ENCODE measurements around the gene ATP2B2.

ATP2B2 gene

DNA sequence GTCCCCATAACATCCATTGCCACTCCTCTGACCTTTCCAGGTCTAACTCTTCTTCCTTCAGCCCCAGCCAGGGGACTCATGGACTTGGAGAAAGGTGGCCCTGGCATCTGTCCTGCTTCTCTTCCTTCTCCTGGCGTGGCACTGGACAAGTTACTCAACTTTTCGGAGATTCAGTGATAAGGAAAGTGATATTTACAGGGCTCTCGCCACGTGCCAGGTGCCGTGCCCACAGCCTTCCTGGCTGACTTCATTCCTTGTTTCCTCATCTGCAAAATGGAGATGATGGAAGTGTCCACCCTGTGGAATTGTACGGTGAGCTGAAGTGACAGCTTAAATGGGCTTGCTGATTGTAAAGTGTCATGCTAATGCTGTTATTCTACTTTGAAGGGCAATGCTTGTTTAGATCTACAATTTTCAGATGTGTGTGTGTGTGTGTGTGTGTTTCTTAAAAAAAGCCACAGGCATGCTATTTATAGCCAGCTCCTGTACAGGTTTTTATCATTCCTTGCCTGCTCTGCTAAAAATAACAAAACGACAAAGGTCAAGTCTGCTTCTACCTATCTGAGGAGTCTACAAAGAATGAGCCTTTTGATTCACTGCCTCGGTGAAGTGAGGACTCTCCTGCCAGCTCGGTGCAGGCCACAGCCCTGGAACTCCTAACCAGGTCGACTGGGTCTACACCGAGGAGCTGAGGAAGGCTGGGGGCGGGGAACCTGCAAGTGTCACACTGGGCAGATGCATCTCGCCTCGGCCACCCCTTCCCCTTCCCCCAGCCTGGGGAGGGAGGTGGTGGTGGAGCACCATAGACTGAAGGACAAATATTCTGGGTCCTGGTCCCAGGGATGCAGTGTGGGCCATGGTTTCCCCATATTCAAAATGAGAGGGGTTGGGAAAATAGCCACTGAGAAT, 11.4 kb upstream of the ATP2B2 start:
- no peaks in the 10 kb centered on the region for H3K27me3 ChIP-seq (ENCODE audit: insufficient read depth, low read length, poor library complexity, severe bottlenecking)
- no peaks in the 10 kb centered on the region for H3K36me3 ChIP-seq (ENCODE audit: insufficient read depth, low read length)
- no peaks in the 10 kb centered on the region for H3K4me1 ChIP-seq (ENCODE audit: insufficient read depth, low read length, poor library complexity, severe bottlenecking)
- no peak overlapping the region for H3K4me2 ChIP-seq (ENCODE audit: low read depth, low read length, poor library complexity, severe bottlenecking)
- TF ChIP-seq, protein P1, sequence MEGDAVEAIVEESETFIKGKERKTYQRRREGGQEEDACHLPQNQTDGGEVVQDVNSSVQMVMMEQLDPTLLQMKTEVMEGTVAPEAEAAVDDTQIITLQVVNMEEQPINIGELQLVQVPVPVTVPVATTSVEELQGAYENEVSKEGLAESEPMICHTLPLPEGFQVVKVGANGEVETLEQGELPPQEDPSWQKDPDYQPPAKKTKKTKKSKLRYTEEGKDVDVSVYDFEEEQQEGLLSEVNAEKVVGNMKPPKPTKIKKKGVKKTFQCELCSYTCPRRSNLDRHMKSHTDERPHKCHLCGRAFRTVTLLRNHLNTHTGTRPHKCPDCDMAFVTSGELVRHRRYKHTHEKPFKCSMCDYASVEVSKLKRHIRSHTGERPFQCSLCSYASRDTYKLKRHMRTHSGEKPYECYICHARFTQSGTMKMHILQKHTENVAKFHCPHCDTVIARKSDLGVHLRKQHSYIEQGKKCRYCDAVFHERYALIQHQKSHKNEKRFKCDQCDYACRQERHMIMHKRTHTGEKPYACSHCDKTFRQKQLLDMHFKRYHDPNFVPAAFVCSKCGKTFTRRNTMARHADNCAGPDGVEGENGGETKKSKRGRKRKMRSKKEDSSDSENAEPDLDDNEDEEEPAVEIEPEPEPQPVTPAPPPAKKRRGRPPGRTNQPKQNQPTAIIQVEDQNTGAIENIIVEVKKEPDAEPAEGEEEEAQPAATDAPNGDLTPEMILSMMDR (conservative IDR thresholded peaks at IDR 0.05; ENCODE audit: low read length), result no peak
- no peak for TF ChIP-seq EZH2phosphoT487 (IDR thresholded peaks at IDR 0.05; ENCODE audit: borderline replicate concordance)
- H3K79me2 ChIP-seq (ENCODE audit: insufficient read depth, low read length), result no peaks in the 10 kb centered on the region
- no peaks in the 10 kb centered on the region for H3K9me2 ChIP-seq (replicated peaks; ENCODE audit: low read depth, low read length)
- no peak overlapping the region for H3K9ac ChIP-seq (ENCODE audit: low read depth, low read length, poor library complexity, severe bottlenecking)
- H4K20me1 ChIP-seq (ENCODE audit: insufficient read depth, low read length, poor library complexity, severe bottlenecking), result no peaks in the 10 kb centered on the region
- no peak overlapping the region for H3K4me3 ChIP-seq (ENCODE audit: low read length, poor library complexity, severe bottlenecking)
- no peaks in the 10 kb centered on the region for H3K9me3 ChIP-seq (ENCODE audit: insufficient read depth, low read depth, low read length)
- H3F3A ChIP-seq (ENCODE audit: low read depth), result no peaks in the 10 kb centered on the region
- no peak overlapping the region for H2AFZ ChIP-seq (ENCODE audit: low read length)

- TF ChIP-seq EZH2phosphoT487 (IDR thresholded peaks at IDR 0.05; ENCODE audit: borderline replicate concordance), result no peak
- TF ChIP-seq, protein P1 (conservative IDR thresholded peaks at IDR 0.05; ENCODE audit: low read length), result 0 out of 2 replicates have a peak, but pooled peaks have one; percentile 16
Measured at GRCh38 chr3:10515884-10516495, 10.6 kb upstream of the ATP2B2 start.

DNA sequence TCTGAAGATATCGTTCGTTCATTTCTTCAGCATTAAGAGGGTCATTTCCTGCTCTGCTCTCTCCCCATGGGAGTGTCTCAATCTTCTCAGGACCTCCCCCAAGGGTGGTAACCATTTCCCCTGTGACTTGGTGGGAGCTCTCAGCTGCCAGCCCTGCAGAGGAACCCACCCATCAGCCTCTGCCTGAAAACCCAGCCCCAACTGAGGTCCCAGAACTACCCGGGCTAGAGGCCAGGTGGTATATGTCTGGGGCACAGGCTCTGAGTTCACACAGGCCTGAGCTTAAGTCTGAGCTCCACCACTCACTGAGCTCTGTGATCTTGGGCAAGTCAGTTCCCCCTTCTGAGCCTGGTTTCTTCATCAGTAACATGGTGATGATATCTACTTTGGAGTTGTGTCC, 10.0 kb upstream of the ATP2B2 start:
- Histone ChIP-seq H3F3A (ENCODE audit: low read depth) (no peaks in the 10 kb centered on the region), H4K20me1 (ENCODE audit: insufficient read depth, low read length, poor library complexity, severe bottlenecking) (no peaks in the 10 kb centered on the region), H3K79me2 (ENCODE audit: insufficient read depth, low read length) (no peaks in the 10 kb centered on the region), H3K27me3 (ENCODE audit: insufficient read depth, low read length, poor library complexity, severe bottlenecking) (no peaks in the 10 kb centered on the region), H3K4me2 (ENCODE audit: low read depth, low read length, poor library complexity, severe bottlenecking) (no peak overlapping the region), H3K4me3 (ENCODE audit: low read length, poor library complexity, severe bottlenecking) (no peak overlapping the region), H3K9me3 (ENCODE audit: insufficient read depth, low read depth, low read length) (no peaks in the 10 kb centered on the region), H3K9me2 (replicated peaks; ENCODE audit: low read depth, low read length) (no peaks in the 10 kb centered on the region), H3K9ac (ENCODE audit: low read depth, low read length, poor library complexity, severe bottlenecking) (no peak overlapping the region), H3K36me3 (ENCODE audit: insufficient read depth, low read length) (no peaks in the 10 kb centered on the region), H3K4me1 (ENCODE audit: insufficient read depth, low read length, poor library complexity, severe bottlenecking) (no peaks in the 10 kb centered on the region), H2AFZ (ENCODE audit: low read length) (no peak overlapping the region)
- TF ChIP-seq EZH2phosphoT487 (IDR thresholded peaks at IDR 0.05; ENCODE audit: borderline replicate concordance), result no peak
- TF ChIP-seq, protein P1 (conservative IDR thresholded peaks at IDR 0.05; ENCODE audit: low read length), result no peak

More at GRCh38 chr3:10515884-10516495, 10.6 kb upstream of the ATP2B2 start:
- Histone ChIP-seq H3K36me3 (ENCODE audit: insufficient read depth, low read length) (no peaks in the 10 kb centered on the region), H3K4me3 (ENCODE audit: low read length, poor library complexity, severe bottlenecking) (no peak overlapping the region), H3F3A (ENCODE audit: low read depth) (no peaks in the 10 kb centered on the region), H3K27me3 (ENCODE audit: insufficient read depth, low read length, poor library complexity, severe bottlenecking) (no peaks in the 10 kb centered on the region), H3K4me2 (ENCODE audit: low read depth, low read length, poor library complexity, severe bottlenecking) (no peak overlapping the region), H3K9me2 (replicated peaks; ENCODE audit: low read depth, low read length) (no peaks in the 10 kb centered on the region), H3K9ac (ENCODE audit: low read depth, low read length, poor library complexity, severe bottlenecking) (no peak overlapping the region), H3K9me3 (ENCODE audit: insufficient read depth, low read depth, low read length) (no peaks in the 10 kb centered on the region), H3K4me1 (ENCODE audit: insufficient read depth, low read length, poor library complexity, severe bottlenecking) (no peaks in the 10 kb centered on the region), H3K79me2 (ENCODE audit: insufficient read depth, low read length) (no peaks in the 10 kb centered on the region), H2AFZ (ENCODE audit: low read length) (no peak overlapping the region), H4K20me1 (ENCODE audit: insufficient read depth, low read length, poor library complexity, severe bottlenecking) (no peaks in the 10 kb centered on the region)

All from Loucy (cell line).